Mesenchymal stem cell (in vitro differentiated cells and primary cell): Measurements from ENCODE around the gene BMPER.

Experiments
- DNase-seq: peaks from one replicate; pipeline ENCODE4 v3.0.0-alpha.2; 2013
- H2AFZ ChIP-seq: one replicate; pipeline ENCODE4 v1.6.1; 2013; ENCODE audit warnings: low read depth, mild to moderate bottlenecking, control low read depth, inconsistent platforms, low read length, moderate library complexity
- H2AK5ac ChIP-seq: 2 replicates; pipeline ENCODE4 v1.6.1; 2013; ENCODE audit warnings: low read length, moderate library complexity, mild to moderate bottlenecking, inconsistent platforms; ENCODE audit not compliant: severe bottlenecking
- H2BK120ac ChIP-seq: one replicate; pipeline ENCODE4 v1.6.1; 2013; ENCODE audit warnings: low read depth, mild to moderate bottlenecking, inconsistent platforms, low read length, moderate library complexity
- H2BK12ac ChIP-seq, 2 experiments: one replicate each; pipeline ENCODE4 v1.6.1; 2013; ENCODE audit warnings: inconsistent platforms in 2 of 2, low read length in 2 of 2, mild to moderate bottlenecking in 2 of 2, moderate library complexity in 2 of 2, control low read depth in 1 of 2
- H2BK15ac ChIP-seq: one replicate; pipeline ENCODE4 v1.6.1; 2013; ENCODE audit warnings: mild to moderate bottlenecking, low read depth, inconsistent platforms; ENCODE audit not compliant: poor library complexity, severe bottlenecking
- H2BK5ac ChIP-seq: 2 replicates; pipeline ENCODE4 v1.6.1; 2013; ENCODE audit warnings: low read depth, mild to moderate bottlenecking, low read length, control low read depth, inconsistent platforms; ENCODE audit not compliant: poor library complexity, severe bottlenecking
- H3K14ac ChIP-seq, 2 experiments: one replicate each; pipeline ENCODE4 v1.6.1; 2013; ENCODE audit warnings: inconsistent platforms in 2 of 2, low read length in 2 of 2, control low read depth in 1 of 2, mild to moderate bottlenecking in 1 of 2, moderate library complexity in 1 of 2
- H3K18ac ChIP-seq, 2 experiments: one replicate each; pipeline ENCODE4 v1.6.1; 2013; ENCODE audit warnings: inconsistent platforms in 2 of 2, low read length in 2 of 2, control low read depth in 1 of 2, low read depth in 1 of 2, mild to moderate bottlenecking in 1 of 2
- H3K23ac ChIP-seq, 2 experiments: one replicate each; pipeline ENCODE4 v1.6.1; 2013; ENCODE audit warnings: inconsistent platforms in 2 of 2, low read length in 2 of 2, mild to moderate bottlenecking in 2 of 2, moderate library complexity in 2 of 2, control low read depth in 1 of 2
- H3K27ac ChIP-seq: 2 replicates; pipeline ENCODE4 v1.5.1; 2013; ENCODE audit warnings: mild to moderate bottlenecking, moderate library complexity, low read length, control low read depth, inconsistent platforms; ENCODE audit not compliant: poor library complexity, severe bottlenecking
- H3K27me3 ChIP-seq, 2 experiments: 2 replicates each; pipeline versions ENCODE4 v1.6.1 to v1.7.0; 2013; ENCODE audit warnings: low read length in 2 of 2, mild to moderate bottlenecking in 2 of 2, moderate library complexity in 2 of 2, control low read depth in 1 of 2, inconsistent platforms in 1 of 2; ENCODE audit not compliant: control insufficient read depth in 1 of 2, insufficient read depth in 1 of 2
- H3K36me3 ChIP-seq, 2 experiments: 2 replicates each; pipeline versions ENCODE4 v1.6.1 to v1.7.0; 2013; ENCODE audit warnings: low read length in 2 of 2, control low read depth in 1 of 2, inconsistent platforms in 1 of 2, low read depth in 1 of 2, mild to moderate bottlenecking in 1 of 2; ENCODE audit not compliant: insufficient read depth in 2 of 2, control insufficient read depth in 1 of 2
- H3K4ac ChIP-seq, 2 experiments: one replicate each; pipeline ENCODE4 v1.6.1; 2013; ENCODE audit warnings: inconsistent platforms in 2 of 2, low read length in 2 of 2, mild to moderate bottlenecking in 2 of 2, moderate library complexity in 2 of 2, control low read depth in 1 of 2, low read depth in 1 of 2
- H3K4me1 ChIP-seq: 2 replicates; pipeline ENCODE4 v1.6.1; 2013; ENCODE audit warnings: low read depth, low read length, control low read depth; ENCODE audit not compliant: control insufficient read depth, insufficient read depth
- H3K4me2 ChIP-seq: 2 replicates; pipeline ENCODE4 v1.6.1; 2013; ENCODE audit warnings: low read length, mild to moderate bottlenecking, inconsistent platforms; ENCODE audit not compliant: poor library complexity, severe bottlenecking
- H3K4me3 ChIP-seq, 2 experiments: 2 replicates each; pipeline versions ENCODE4 v1.5.1 to v1.7.0; 2013; ENCODE audit warnings: low read length in 2 of 2, mild to moderate bottlenecking in 2 of 2, control low read depth in 1 of 2, low read depth in 1 of 2; ENCODE audit not compliant: insufficient read depth in 1 of 2
- H3K79me1 ChIP-seq: replicated peaks from 2 replicates; pipeline ENCODE4 v1.6.1; 2013; ENCODE audit warnings: mild to moderate bottlenecking, control low read depth, low read length, inconsistent platforms; ENCODE audit not compliant: poor library complexity, severe bottlenecking
- H3K9ac ChIP-seq: 2 replicates; pipeline ENCODE4 v1.7.0; 2013; ENCODE audit warnings: mild to moderate bottlenecking, low read length, moderate library complexity
- H3K9me3 ChIP-seq: 2 replicates; pipeline ENCODE4 v1.7.0; 2013; ENCODE audit warnings: mild to moderate bottlenecking, low read length; ENCODE audit not compliant: control insufficient read depth
- H4K8ac ChIP-seq: one replicate; pipeline ENCODE4 v1.6.1; 2013; ENCODE audit warnings: inconsistent platforms, mild to moderate bottlenecking, low read length, moderate library complexity
- H4K91ac ChIP-seq: one replicate; pipeline ENCODE4 v1.6.1; 2013; ENCODE audit warnings: mild to moderate bottlenecking, low read length, inconsistent platforms
- WGBS: methylation state at CpG from one replicate; pipeline ENCODE4 v1.1.7; 2013; ENCODE audit warnings: mixed read lengths; 5-methylcytosine and 5-hydroxymethylcytosine counted together

BMPER gene

DNA sequence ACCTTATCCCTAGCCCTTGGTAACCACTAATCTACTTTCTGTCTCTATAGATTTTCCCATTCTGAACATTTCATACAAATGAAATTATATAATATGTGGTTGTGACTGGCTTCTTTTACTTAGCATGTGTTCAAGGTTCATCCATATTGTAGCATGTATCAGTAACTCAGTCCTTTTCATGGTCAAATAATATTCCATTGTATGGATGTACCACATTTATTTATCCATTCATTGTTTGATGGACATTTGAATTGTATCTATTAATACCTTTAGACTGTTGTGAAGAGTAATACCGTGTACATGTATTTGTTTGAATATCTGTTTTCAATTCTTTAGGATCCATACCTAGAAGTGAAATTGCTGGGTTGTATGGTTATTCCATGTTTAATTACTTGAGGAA, 210.2 kb downstream of the BMPER start:
- 100% methylated on average over 1 of the region's 1 CpG for WGBS
- H2BK15ac ChIP-seq, result no peak overlapping the region
- no peak overlapping the region for H4K8ac ChIP-seq
- no peak overlapping the region for H3K4me2 ChIP-seq
- H3K23ac ChIP-seq, result no peak overlapping the region
- no peak overlapping the region for H3K4me3 ChIP-seq
- no peaks in the 10 kb centered on the region for H3K4me1 ChIP-seq
- no peaks in the 10 kb centered on the region for H3K27me3 ChIP-seq
- no peaks in the 10 kb centered on the region for H3K79me1 ChIP-seq
- H3K18ac ChIP-seq, result no peak overlapping the region
- no peak overlapping the region for H4K91ac ChIP-seq
- no peak overlapping the region for H2AFZ ChIP-seq
- H3K36me3 ChIP-seq, result peaks cover 0 to 25% of the 10 kb centered on the region in 2 experiments
- H2BK12ac ChIP-seq, result no peak overlapping the region
- H2BK120ac ChIP-seq, result no peak overlapping the region
- no peak overlapping the region for H3K14ac ChIP-seq
- no peak overlapping the region for H2AK5ac ChIP-seq
- no peak for DNase-seq
- peaks cover 5% of the 10 kb centered on the region for H3K9me3 ChIP-seq
- H3K27ac ChIP-seq, result no peak overlapping the region
- no peak overlapping the region for H3K4ac ChIP-seq
- no peak overlapping the region for H3K9ac ChIP-seq
- H2BK5ac ChIP-seq, result no peak overlapping the region

DNA sequence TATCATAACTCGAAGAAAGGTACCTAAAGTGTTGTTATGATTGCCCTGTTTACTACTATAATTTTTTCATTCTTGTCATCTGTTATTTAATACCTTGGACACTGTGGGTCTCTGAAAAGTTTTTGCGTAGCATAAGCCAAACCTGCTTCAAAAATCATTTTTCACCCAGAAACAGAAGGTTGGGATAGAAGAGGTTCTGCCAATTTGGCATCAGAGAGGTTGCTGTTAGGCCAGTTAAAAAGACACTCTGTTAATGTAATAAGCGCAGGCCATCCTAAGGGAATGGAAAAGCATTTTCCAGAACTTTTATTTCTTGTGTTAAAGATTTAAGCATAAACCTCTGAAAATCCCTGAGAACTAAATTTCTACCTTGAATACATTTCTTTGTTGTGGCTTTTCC, 212.2 kb downstream of the BMPER start:
- no peaks in the 10 kb centered on the region for H3K27me3 ChIP-seq

GRCh38 chr7:34121366-34121765, 216.0 kb downstream of the BMPER start:
- Histone ChIP-seq H2BK12ac (no peak overlapping the region), H3K9me3 (peaks cover 44% of the 10 kb centered on the region), H3K27ac (no peak overlapping the region), H3K4me1 (no peaks in the 10 kb centered on the region), H2AFZ (no peak overlapping the region), H3K27me3 (no peaks in the 10 kb centered on the region), H3K4me3 (no peak overlapping the region), H3K23ac (no peak overlapping the region), H3K36me3 (peaks cover 0 to 36% of the 10 kb centered on the region in 2 experiments), H3K79me1 (no peaks in the 10 kb centered on the region), H4K8ac (no peak overlapping the region), H2AK5ac (no peak overlapping the region), H2BK15ac (no peak overlapping the region), H4K91ac (no peak overlapping the region), H3K18ac (no peak overlapping the region), H3K4ac (no peak overlapping the region), H3K14ac (no peak overlapping the region), H2BK5ac (no peak overlapping the region), H3K9ac (no peak overlapping the region), H2BK120ac (no peak overlapping the region), H3K4me2 (no peak overlapping the region)
- no CpG with 5 or more reads among the region's 1 CpG for WGBS
- DNase-seq, result peak; percentile 26

More for the DNA sequence above, 212.2 kb downstream of the BMPER start:
- Histone ChIP-seq H3K23ac (no peak overlapping the region), H3K9ac (no peak overlapping the region), H3K36me3 (peaks cover 0 to 25% of the 10 kb centered on the region in 2 experiments), H4K91ac (no peak overlapping the region), H2BK12ac (no peak overlapping the region), H2BK120ac (no peak overlapping the region), H2BK5ac (no peak overlapping the region), H3K79me1 (no peaks in the 10 kb centered on the region), H3K18ac (no peak overlapping the region), H2BK15ac (no peak overlapping the region), H3K9me3 (peaks cover 11% of the 10 kb centered on the region), H4K8ac (no peak overlapping the region), H3K14ac (no peak overlapping the region), H3K4ac (no peak overlapping the region), H3K27ac (no peak overlapping the region), H2AFZ (no peak overlapping the region), H2AK5ac (no peak overlapping the region), H3K4me3 (no peak overlapping the region), H3K4me2 (no peak overlapping the region), H3K4me1 (no peaks in the 10 kb centered on the region)
- WGBS, result 100% methylated on average over 1 of the region's 3 CpGs
- DNase-seq, result no peak

- H2AFZ ChIP-seq, result no peak overlapping the region
- H3K9ac ChIP-seq, result no peak overlapping the region
- H3K4me1 ChIP-seq, result no peaks in the 10 kb centered on the region
- no peak overlapping the region for H4K8ac ChIP-seq
- H3K9me3 ChIP-seq, result peaks cover 56% of the 10 kb centered on the region
- no peak overlapping the region for H3K4me2 ChIP-seq
- H2BK120ac ChIP-seq, result no peak overlapping the region
- no peak overlapping the region for H2BK15ac ChIP-seq
- no peak overlapping the region for H3K14ac ChIP-seq
- no peak overlapping the region for H4K91ac ChIP-seq
- DNase-seq, result no peak
- H3K4me3 ChIP-seq, result peak overlapping the region in 1 of 2 experiments; percentile 20
- no peak overlapping the region for H2BK5ac ChIP-seq
- no peaks in the 10 kb centered on the region for H3K79me1 ChIP-seq
- no peak overlapping the region for H2BK12ac ChIP-seq
- no peak overlapping the region for H3K27ac ChIP-seq
- H3K27me3 ChIP-seq, result no peaks in the 10 kb centered on the region
- peaks cover 0 to 51% of the 10 kb centered on the region in 2 experiments for H3K36me3 ChIP-seq
- no peak overlapping the region for H2AK5ac ChIP-seq
- no peak overlapping the region for H3K18ac ChIP-seq
- WGBS, result 88% methylated on average over 2 of the region's 2 CpGs
- H3K23ac ChIP-seq, result no peak overlapping the region
- no peak overlapping the region for H3K4ac ChIP-seq
These were observed 218.0 kb downstream of the BMPER start for GRCh38 chr7:34123316-34123715.
